AML-193 (cell line): ENCODE data around the gene PPM1H.
"Not testable (repeated sequence)": the region's sequence is repeated elsewhere in the genome, so short reads cannot be mapped to it uniquely, and the experiment has no call there.

ENCODE experiments used
- DNase-seq, 2 experiments: peaks; one replicate each; lab custom pipeline; 2025; lab: John Stamatoyannopoulos, UW

Gene PPM1H

DNA sequence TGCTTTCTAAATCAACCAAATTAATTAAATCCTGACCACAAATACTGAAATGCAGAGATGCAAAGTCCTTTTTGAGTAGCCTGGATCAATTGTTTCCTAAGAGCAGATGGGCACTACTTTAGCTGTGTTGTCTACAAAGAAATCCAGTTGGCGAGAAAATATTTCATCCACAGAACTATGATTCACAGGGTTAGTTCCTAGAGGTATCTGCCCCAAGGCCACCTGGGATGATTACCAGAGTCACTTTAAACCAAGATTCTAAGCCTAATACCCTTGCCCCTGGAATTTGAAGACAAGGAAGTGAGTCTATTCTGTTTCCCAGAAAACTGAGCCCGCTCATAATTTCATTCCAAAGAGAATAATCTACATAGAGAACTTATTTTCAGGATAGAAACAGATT lies 198.4 kb downstream of the PPM1H start:
- no peak for DNase-seq

DNA sequence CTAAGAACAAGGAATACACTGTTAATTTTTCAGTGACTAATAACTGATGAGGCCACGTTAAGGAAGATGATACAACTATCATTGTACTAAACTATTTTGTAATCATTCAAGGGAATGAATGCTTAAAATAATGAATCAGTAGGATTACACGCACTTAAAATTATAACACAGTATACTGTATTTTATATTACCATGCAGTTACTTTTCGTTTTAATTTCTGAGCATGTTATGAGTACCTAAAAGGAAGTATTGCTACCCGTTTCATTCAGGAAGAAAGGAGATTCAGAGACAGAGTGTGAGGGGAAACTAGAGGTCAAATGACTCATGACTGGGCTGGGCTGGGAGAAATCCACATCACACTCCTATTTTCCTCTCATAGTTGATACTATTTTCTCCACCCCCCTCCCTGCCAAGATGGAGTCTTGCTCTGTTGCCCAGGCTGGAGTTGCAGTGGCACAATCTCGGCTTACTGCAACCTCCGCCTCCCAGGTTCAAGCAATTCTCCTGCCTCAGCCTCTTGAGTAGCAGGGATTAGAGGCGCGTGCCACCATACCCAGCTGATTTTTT lies 202.0 kb downstream of the PPM1H start:
- no peak for DNase-seq

DNA sequence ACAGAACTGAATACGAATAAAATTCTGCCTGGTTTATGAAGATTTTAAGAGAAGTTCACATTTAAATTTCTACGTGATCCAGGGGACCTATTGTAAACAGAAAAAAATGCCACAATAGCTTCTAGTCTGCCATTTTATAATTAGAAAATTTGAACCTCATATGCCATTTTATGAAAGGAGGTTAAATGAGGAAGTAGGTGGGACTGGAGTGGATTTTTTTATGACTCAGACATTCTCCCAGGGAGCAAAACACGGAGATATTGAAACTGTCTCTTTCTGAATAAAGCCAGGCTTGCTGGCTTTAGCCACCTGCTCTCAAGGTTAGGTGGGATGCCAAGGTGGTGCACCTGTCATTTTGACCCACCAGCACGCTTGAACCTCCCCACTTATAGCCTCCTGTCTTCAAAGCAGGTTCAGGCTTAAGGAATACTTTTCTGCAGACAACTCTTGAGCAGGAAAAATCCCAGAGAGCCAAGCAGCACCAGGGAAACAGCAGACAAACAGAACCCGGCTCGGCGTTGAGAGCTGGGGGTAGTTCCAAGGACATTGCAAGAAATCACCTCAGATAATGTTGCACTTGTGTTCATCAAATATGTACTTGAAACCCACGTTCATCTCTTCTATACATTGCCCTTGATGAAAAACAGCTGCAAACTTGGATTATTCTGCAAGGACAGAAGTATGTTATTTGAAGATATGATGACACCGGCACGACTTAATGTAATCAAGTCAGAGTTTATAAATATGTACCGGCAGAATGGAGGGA lies 203.7 kb downstream of the PPM1H start:
- peak; percentile 19 to 24 for DNase-seq

DNA sequence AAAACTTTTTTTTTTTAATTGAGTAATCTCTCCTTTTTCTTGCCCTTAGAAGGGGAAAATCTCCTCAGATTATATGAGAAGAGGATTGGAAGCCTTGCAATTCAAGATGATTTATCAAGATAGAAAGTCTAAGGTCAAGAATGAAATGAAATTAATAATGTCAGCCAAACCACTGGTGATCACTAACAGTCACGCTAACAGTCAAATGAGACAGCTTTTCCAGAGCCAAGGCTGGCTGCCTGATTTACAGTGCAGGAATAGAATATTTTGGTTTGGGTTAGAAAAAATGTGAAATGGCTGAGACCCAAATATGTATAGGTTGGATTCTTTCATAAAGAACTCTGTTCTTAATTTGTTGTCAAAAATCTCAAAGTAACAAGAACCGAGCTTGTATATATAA lies 204.3 kb downstream of the PPM1H start:
- no peak for DNase-seq

DNA sequence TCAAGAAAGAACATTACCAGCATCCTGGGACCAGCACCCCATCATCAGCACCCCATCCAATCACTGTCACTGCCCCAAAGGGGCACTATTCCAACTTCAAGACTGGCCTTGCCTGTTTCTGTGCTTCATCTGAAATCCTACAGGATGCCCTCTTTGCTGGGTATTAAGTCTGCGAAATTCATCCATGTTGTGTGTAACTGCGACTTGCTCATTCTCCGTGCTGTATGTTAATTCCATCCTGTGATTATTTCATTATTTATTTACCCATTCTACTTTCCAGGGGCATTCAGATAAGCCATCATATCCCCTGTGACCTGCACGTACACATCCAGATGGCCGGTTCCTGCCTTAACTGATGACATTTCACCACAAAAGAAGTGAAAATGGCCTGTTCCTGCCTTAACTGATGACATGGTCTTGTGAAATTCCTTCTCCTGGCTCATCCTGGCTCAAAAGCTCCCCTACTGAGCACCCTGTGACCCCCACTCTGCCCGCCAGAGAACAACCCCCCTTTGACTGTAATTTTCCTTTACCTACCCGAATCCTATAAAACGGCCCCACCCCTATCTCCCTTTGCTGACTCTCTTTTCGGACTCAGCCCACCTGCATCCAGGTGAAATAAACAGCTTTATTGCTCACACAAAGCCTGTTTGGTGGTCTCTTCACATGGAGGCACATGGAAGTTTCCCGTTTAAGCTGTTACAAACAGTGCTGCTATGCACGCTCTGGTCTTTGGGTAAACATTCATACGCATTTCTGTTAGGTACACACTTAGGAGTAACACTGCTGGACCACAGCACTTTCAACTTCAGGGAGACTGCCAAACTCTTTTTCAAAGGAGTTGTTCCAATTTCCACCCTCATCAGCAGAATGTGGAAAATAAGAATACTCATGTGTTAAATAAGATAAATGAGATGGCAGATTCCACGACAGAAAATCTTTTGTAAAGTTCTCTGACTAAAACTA lies 205.1 kb downstream of the PPM1H start:
- DNase-seq, result not testable (repeated sequence)

DNA sequence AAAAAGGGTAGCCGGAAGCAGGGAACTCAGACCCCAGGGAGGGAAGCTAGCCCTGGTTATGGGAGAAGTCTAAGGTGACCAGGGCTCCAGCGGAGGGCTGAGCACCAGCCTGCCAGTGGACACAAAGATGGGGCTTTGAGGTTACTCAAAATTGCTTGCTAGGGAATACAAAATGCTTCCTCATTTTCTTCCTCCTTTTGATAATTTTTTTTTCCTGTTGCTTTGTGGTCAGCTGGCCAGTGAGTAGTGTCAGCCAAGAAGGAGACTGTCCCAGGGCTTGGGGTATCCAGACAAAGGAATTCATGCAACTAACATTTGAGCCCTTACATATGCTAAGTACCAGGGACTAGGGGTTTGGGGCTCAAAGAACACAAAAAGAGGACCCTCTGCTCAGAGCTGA lies 206.2 kb downstream of the PPM1H start:
- peak; percentile 17 to 40 for DNase-seq

DNA sequence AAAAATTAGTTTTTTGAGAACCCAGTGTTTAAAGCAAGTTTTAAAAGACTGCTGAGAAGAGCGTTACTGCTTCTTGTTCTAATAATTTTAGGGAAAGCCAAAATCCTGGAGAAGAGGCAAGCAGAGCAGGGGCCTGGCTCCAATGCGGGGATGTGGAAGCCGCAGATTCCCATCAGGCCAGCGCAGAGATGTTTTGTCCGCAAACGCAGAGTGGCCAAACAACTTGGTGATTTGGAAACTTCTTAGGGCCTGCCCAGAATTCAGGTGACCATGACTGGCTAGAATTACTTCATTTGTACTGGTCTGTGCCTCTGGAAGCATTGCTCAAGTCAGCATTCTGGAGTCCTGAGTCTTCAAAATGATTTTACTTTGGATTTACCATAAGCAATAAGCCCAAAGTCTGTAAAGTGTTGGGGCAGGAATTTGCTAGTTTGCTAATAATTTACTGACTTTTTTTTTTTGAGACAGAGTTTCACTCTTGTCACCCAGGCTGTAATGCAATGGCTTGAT lies 208.4 kb downstream of the PPM1H start:
- no peak for DNase-seq

DNA sequence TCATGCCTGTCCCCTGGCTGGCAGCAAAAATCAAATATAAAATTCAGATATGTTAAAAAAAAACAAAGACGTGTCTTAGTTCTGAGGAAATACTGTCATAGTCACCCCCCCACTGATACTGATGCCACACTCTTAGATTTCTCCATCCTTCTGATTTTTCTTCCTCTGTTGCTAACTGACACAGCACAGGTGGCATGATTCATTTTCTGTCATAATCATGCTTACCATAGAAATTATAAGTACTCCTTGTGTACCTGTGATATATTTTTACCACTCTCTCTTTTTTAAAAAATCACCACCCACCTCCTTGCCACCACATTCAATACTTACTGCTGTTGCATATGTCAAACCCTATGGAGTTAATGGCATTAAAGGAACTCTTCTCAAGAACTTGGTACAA lies 209.2 kb downstream of the PPM1H start:
- DNase-seq, result no peak

DNA sequence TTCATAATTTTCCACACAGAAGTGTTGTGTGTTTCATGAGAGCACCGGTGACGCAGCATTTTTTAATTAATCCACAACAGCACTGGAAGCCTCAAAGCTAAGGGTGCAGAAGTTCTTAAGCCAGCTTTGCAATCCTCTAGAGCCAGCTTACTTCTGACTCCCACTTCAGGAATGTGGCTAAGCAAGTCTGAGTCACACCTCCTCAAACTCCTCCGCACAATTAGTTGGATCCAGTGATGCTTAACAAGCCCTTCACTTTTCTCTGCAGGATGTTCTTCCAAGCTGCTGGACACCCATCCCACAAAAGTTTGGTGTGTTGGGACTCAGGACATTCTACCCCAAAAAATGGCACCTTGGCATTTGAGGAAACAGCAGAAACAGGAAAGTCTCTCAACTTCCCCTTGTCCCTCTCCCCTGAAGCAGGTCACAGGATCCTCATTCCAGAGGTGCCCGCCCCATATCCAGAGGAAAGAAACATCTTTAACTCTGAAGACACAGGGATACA lies 210.0 kb downstream of the PPM1H start:
- DNase-seq, result no peak

DNA sequence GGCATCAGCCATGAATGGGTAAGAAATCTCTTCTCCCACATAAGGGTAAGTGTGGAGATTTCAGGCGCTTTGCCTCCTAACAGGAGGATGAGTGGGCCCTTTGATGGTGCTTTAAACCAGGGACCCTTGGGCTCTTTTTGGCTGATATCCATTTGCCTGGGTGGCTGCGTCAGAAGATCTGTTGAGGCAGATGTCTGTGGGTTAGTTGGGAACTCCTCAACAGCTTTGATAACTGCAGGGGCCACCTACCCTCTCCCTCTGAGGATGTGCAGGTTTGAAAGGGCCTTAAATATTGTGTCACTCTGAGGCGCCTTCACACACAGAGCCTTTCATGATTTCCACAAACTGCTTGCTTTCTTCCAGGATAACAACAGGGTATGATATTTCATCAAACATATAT lies 210.7 kb downstream of the PPM1H start:
- DNase-seq, result no peak

DNA sequence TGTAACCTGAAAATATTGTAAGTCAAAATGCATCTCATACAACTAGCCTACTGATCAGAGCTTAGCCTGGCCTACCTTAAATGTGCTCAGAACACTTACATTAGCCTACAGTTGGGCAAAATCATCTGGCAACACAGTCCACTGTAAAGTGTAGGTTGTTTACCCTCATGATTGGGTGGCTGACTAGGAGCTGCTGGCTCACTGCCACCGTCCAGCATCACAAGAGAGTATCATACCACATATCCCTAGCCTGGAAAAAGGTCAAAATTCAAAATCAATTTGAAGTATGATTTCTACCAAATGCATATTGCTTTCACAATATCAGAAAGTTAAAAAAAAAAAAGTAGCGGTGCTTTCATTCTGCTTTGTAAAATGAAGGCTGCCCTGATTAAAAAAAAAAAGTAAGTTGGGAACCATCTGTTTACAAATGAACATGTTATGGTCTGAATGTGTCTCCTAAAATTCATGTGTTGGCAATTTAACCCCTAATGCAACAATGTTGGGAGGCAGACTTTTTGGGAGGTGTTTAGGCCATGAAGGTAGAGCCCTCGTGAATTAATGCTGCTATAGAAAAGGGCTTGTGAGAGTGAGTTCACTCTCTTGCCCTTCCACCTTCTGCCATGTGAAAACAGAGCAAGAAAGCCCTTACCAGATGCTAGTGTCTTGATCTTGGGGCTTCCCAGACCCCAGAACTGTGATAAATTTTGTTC lies 211.8 kb downstream of the PPM1H start:
- DNase-seq, result no peak

DNA sequence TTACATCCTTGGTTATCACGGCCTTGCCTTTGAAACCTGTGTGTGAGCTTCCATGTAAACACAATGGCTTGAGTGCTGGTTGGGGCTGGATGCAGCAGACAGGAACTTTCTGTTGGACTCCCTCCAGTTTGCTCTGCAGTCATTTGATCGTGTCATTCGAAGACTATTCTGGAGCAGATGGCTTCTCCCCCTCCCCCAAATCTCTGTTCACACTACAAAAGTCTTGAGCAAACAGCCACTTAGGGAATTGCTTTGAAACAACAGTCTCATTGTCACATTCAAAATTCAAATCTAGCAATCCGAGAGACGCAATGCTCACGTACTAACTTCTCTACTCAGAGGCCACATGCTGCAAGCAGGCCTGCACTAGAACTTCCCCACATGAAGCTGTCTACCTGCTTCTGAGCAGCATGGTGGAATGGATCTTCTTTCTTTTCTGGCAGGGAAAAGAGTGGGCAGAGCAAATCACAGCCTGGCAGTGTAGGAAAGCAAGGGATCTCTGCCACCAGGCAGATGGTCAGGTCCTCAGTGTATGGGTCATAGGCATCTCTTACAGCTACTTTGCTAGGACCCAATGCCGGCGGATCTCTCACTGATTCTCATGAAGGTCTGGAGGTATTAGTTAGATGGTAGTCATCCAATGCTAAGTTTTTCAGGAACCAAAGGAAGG lies 214.2 kb downstream of the PPM1H start:
- DNase-seq, result no peak

DNA sequence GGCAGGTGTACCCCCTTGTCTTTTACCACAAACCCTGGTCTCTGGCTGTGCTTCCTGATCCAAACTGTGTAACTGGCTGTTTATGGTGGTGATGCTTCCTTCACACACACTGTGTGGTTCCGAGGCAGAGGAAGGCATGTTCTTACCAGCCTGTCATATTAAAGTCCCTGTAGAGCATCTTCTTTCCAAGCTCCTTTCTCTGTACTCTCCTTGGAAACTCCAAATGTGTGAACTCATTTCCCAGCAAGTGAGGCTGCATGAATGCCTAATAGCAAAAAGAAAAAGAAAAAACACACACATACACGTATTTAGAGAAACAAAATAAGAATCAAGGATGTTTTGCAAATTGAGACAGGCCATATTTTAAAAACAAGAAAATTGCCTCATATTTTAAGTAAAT lies 214.9 kb downstream of the PPM1H start:
- no peak for DNase-seq

DNA sequence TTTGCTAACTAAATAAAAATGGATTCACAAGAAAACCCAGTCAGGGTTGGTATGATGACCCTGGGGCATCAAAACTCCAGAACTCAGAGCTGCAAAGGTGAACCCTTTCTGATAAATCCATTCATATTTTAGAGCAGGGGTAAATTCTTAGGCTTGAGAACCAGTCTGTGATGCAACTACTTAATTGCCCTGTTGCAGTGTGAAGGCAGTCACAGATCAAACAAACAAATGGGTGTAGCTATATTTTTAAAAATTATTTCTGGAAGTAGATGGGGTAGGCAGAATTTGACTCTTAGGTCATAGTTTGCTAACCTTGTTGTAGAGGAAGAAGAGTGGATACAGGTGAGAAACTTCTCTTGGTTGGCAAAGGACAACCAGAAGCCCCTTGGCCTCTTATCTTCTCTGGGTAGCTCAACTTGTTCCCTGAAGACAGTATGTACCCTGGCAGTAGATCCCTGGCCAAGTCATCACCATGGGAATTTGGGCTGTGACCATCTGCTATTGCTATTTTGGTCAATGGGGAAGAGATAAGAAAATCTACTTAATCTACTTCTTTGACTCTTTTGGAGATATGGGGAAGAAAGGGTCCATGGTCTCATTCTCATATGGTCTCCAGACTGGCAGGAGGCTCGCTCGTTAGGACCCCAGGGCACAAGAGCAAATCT lies 216.1 kb downstream of the PPM1H start:
- DNase-seq, result no peak

DNA sequence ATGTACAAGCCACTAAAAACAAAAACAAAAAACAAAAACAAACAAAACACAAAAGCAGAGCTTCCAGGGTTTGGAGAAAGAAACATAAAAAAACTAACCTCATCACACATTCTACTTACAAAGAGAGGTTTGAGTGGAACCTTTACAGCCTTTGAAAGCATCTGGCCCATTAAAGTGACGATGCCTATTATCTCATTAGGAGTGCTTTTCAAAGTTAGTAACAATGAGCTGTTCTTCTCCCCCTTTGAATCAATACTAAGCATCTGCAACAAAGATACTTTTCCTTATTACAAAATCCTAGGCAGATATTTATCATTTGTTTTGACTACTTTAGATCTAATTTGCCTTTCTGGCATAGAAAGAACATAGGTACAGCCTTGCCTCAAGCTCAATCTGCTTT lies 217.3 kb downstream of the PPM1H start:
- DNase-seq, result no peak

DNA sequence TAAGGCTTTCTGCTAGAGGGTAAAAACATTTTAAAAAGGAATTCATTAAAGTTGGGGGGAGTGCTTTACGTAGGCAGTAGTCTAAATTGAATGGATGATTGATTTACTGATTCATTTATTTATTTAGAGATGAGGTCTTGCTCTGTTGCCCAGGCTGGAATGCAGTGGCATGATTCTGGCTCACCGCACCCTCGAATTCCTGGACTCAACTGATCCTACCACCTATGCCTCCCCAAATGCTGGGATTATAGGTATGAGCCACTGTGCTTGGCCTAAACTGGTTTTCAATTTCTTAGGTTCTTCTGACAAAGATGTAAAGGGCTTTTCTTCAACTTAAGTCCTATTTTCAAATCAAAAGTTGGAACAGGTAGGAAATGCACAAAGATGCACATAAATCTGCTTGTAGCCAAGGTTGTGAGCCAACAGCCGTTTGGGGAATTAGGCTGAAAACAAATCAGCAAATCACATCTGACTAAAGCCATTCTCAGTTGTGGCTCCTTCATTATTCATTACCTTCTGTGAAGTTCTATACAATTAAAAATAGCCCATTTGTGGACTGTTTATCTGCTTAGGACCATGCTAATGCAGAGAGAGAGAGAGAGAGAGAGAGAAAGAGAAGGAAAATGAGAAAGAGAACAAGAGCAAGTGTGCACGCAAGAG lies 218.0 kb downstream of the PPM1H start:
- no peak for DNase-seq

DNA sequence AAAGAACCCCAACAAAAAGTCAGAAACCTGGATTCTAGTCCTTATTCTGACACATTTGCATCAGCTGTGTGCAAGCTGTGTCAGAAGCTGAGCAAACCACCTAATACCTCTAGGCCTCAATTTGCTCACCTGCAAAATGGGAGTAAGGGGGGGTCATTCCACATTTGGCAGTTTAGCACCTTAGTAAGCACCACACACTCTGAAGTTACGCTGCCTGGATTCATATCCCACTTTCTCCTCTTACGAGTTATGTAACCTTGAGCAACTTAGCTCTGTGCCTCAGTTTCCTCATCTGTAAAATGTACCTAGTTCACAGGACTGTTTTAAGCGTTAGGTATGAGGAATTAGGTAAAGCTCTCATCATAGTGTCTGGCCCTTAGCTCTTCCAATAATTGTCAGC lies 218.9 kb downstream of the PPM1H start:
- DNase-seq, result no peak

DNA sequence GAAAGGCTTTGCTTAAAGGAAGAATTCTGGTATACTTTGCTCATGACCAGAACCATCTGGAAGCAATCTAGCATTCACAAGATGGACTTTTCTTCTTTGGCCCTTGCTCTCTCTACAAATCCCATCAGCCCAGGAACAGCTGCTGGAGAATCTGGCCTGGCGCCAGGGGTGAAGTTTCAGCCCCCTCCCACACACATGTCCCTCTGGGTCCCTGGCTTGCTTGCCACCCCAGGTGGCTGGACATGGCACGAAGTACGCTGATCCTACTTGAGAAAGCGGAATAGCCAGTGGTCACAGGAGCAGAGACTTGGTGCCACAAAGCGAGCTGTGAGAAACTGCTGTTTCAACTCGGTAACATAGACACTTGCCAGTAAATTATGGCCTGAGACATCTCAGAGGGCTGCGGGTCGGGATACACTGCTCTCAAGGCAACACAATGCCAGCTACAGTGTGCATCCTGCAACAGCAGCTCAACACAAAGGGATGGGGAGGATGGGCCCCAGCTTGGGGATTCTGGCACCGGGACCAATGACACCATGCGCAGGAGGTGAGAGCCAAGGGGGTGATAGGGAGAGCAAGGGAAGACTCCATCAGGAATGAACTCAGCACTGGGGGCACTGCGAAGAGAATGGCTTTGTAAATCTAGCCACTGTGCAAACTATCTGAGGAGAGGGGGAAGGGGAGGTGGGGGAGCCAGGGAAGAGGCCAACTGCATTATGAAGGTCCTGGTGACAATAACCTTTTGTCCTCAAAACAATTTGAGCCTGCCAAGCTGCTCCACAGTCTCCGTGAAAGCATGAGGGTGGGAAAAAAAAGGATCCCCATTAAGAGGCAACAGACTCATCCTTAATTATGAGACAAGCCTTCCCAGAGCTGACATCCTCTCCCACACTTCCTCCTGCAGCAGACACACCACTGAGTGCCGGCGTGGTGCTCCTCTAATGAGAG lies 219.9 kb downstream of the PPM1H start:
- no peak for DNase-seq

DNA sequence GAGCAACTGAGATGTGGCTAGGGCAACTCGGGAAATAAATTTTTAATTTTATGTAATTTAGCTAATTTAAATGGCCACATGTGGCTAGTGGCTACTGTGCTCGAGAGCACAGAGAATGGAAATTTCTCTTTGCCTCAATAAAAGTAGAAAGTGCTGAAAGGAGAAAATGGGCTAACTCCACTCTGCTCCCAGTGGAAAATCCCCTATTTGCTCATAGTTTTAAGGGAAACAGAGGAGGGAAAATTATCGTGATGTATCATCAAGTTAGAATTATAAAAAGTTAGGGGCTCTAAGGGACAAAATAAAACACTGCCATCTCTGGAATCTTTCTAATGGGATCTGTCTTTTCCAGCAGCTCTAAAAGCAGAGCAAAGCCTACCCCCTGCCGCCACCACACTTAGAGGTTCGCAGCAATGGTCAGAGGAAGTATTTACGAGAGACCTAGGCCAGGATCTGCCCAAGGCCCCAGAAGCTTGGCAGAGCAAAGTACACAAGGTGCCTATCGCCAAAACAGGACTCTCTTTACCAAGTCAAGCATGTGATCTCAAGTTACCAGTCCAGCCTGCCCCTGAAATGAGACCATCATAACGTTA lies 220.7 kb downstream of the PPM1H start:
- DNase-seq, result no peak
